ENCODE results near the gene SPATA31C2. TPM values are rescaled to one million over a fixed set of nuclear protein-coding genes. Genes with fewer than 3 reads are reported as not detected.
"Not testable (repeated sequence)": the region's sequence is repeated elsewhere in the genome, so short reads cannot be mapped to it uniquely, and the experiment has no call there.

SPATA31C2 gene
- total RNA-seq: not detected
- not detected for polyA plus RNA-seq (ENCODE audit: insufficient read depth, low read depth, low replicate concordance)
- long read RNA-seq, donor 1: 0 reads
- long read RNA-seq, donor 2: 0 reads
- long read RNA-seq, donor 3: 0 reads
- long read RNA-seq, donor 4: 0 reads
- long read RNA-seq, donor 5: 0 reads
- long read RNA-seq, donor 6: 0 reads
- long read RNA-seq, donor 7: 0 reads
- long read RNA-seq, donor 8: 0 reads
- long read RNA-seq, donor 9: 0 reads
- long read RNA-seq, donor 10: 0 reads

DNA sequence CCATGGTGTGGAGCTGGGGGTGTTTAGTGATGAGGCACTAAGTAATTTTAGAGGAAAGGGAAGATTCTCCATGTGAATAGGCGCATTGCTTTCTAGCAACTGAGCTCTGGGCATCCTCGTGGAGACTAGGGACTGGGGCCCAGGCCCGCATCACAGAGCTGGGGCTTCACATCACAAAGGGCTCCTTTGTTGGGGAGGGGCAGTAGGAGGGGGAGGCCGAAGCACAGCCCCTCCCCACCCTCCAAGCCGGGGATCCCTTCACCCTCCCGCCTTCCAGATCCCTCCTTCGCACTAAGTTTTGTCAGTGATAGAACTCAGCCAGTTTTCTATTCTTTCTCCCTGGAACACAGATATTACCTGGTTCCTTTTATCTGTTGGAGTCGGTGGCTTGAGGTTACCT is at the start of gene SPATA31C2:
Gene SPATA31C2, minus strand, starts transcription at position 101 of the 400 bp plus-strand sequence. Its CDS starts 29 bp downstream, at position 72.
- H3K27ac ChIP-seq (ENCODE audit: low read depth in 2 of 2, low read length in 2 of 2); FAIRE-seq; H3K9me3 ChIP-seq (ENCODE audit: control insufficient read depth in 2 of 3, insufficient read depth in 1 of 3, low read length in 3 of 3); DNase-seq; H3K36me3 ChIP-seq (ENCODE audit: control insufficient read depth in 2 of 3, insufficient read depth in 3 of 3, low read length in 3 of 3); H3K4me3 ChIP-seq (ENCODE audit: low read length in 3 of 3); H3K27me3 ChIP-seq (ENCODE audit: control insufficient read depth, insufficient read depth, low read length); H3K4me1 ChIP-seq (ENCODE audit: control insufficient read depth in 2 of 3, insufficient read depth in 2 of 3, low read depth in 1 of 3, low read length in 3 of 3); intact Hi-C loops (cut with DNase I); H3K9ac ChIP-seq (ENCODE audit: low read length in 3 of 3): not testable (repeated sequence)

DNA sequence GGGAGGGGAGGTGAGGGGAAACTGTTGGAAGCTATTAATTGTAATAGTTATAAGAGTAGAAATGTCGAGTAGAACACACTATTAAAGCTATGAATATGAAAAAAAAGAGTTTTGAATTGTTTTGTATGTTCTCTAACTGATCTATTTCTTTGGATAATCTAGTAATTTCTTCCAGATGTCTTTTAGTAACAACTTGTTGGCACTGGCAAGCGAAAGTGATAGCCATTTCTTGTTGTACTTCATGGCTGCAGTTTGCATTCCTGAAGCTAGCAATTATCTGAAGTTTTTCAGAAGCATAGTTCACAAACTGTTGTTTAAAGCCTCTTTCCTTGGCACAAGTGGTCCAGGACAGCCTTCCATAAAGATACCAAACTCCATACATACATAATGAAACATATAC is 49.4 kb upstream of the SPATA31C2 start:
- no peak overlapping the region for H3K4me3 ChIP-seq (ENCODE audit: low read length in 3 of 3)
- DNase-seq (no peak), FAIRE-seq (no peak)
- H3K9me3 ChIP-seq (ENCODE audit: control insufficient read depth in 2 of 3, insufficient read depth in 1 of 3, low read length in 3 of 3): no peaks in the 10 kb centered on the region
- no peak overlapping the region for H3K9ac ChIP-seq (ENCODE audit: low read length in 3 of 3)
- TF ChIP-seq, protein P1, sequence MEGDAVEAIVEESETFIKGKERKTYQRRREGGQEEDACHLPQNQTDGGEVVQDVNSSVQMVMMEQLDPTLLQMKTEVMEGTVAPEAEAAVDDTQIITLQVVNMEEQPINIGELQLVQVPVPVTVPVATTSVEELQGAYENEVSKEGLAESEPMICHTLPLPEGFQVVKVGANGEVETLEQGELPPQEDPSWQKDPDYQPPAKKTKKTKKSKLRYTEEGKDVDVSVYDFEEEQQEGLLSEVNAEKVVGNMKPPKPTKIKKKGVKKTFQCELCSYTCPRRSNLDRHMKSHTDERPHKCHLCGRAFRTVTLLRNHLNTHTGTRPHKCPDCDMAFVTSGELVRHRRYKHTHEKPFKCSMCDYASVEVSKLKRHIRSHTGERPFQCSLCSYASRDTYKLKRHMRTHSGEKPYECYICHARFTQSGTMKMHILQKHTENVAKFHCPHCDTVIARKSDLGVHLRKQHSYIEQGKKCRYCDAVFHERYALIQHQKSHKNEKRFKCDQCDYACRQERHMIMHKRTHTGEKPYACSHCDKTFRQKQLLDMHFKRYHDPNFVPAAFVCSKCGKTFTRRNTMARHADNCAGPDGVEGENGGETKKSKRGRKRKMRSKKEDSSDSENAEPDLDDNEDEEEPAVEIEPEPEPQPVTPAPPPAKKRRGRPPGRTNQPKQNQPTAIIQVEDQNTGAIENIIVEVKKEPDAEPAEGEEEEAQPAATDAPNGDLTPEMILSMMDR (IDR thresholded peaks at IDR 0.05; ENCODE audit: borderline replicate concordance, extremely low read depth, insufficient read depth): no peak
- no peaks in the 10 kb centered on the region for H3K36me3 ChIP-seq (ENCODE audit: control insufficient read depth in 2 of 3, insufficient read depth in 3 of 3, low read length in 3 of 3)
- no peaks in the 10 kb centered on the region for H3K27me3 ChIP-seq (ENCODE audit: control insufficient read depth, insufficient read depth, low read length)
- intact Hi-C loops (cut with DNase I): no loop called here
- no peaks in the 10 kb centered on the region for H3K4me1 ChIP-seq (ENCODE audit: control insufficient read depth in 2 of 3, insufficient read depth in 2 of 3, low read depth in 1 of 3, low read length in 3 of 3)
- no peak overlapping the region for H3K27ac ChIP-seq (ENCODE audit: low read depth in 2 of 2, low read length in 2 of 2)

DNA sequence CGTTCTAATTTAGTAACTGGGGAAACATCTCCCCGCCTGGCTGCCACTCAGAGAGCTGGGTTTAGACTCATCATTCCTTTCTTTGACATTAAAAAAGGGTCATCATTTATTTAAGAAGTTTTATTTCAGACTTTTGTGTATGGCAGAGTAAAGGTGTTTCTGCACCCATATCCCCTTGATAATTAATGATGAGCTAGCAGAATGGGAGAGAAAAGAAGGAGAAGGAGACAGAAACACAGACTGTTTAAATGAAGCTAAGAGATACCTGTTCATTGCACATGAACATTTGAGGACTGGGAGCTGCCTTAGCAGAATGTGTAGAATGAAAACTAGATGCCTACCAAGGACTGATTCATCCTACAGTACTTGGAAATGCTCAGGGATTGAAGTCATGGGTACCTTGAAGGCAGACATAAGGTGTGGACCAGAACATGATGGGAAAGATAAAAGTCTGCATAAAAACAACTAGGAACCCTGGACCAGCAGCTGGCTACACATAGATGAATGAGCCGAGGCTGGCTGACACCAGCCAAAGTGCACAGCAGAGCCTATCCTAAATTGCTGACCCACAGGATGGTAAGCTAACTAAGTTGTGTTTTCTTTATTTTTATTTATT is 48.3 kb upstream of the SPATA31C2 start:
- Histone ChIP-seq H3K4me1 (ENCODE audit: control insufficient read depth in 2 of 3, insufficient read depth in 2 of 3, low read depth in 1 of 3, low read length in 3 of 3) (no peaks in the 10 kb centered on the region), H3K9me3 (ENCODE audit: control insufficient read depth in 2 of 3, insufficient read depth in 1 of 3, low read length in 3 of 3) (no peaks in the 10 kb centered on the region), H3K4me3 (ENCODE audit: low read length in 3 of 3) (no peak overlapping the region), H3K27me3 (ENCODE audit: control insufficient read depth, insufficient read depth, low read length) (no peaks in the 10 kb centered on the region), H3K36me3 (ENCODE audit: control insufficient read depth in 2 of 3, insufficient read depth in 3 of 3, low read length in 3 of 3) (no peaks in the 10 kb centered on the region), H3K27ac (ENCODE audit: low read depth in 2 of 2, low read length in 2 of 2) (no peak overlapping the region), H3K9ac (ENCODE audit: low read length in 3 of 3) (no peak overlapping the region)
- TF ChIP-seq, protein P1 (IDR thresholded peaks at IDR 0.05; ENCODE audit: borderline replicate concordance, extremely low read depth, insufficient read depth): no peak
- intact Hi-C loops (cut with DNase I): no loop called here
- FAIRE-seq (no peak), DNase-seq (no peak)

DNA sequence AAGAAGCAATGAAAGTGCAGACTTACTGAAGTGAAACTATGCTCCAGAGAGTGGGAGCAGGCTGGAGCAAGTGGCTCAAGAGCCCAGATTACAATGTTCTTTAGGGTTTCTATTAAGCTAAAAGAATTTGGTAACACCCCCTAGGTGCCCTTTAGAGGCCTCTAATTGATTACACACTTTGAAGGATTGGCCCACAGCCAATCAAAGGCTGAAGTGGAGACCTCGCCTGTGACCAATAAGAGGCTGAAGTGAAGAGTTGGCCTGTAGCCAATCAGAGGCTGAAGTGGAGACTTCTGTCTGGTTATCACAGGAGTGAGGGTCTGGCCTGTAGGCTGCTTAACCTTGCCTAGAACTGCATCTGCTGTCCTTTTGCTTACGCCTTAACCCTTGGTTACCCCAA is 46.7 kb upstream of the SPATA31C2 start:
- no peak for FAIRE-seq
- Histone ChIP-seq H3K4me3 (ENCODE audit: low read length in 3 of 3) (no peak overlapping the region), H3K36me3 (ENCODE audit: control insufficient read depth in 2 of 3, insufficient read depth in 3 of 3, low read length in 3 of 3) (no peaks in the 10 kb centered on the region), H3K9me3 (ENCODE audit: control insufficient read depth in 2 of 3, insufficient read depth in 1 of 3, low read length in 3 of 3) (no peaks in the 10 kb centered on the region), H3K27me3 (ENCODE audit: control insufficient read depth, insufficient read depth, low read length) (no peaks in the 10 kb centered on the region), H3K4me1 (ENCODE audit: control insufficient read depth in 2 of 3, insufficient read depth in 2 of 3, low read depth in 1 of 3, low read length in 3 of 3) (no peaks in the 10 kb centered on the region), H3K27ac (ENCODE audit: low read depth in 2 of 2, low read length in 2 of 2) (no peak overlapping the region), H3K9ac (ENCODE audit: low read length in 3 of 3) (no peak overlapping the region)
- DNase-seq: peak in 2 of 5 donors; percentile 7 to 27
- intact Hi-C loops (cut with DNase I): no loop called here
- TF ChIP-seq, protein P1 (IDR thresholded peaks at IDR 0.05; ENCODE audit: borderline replicate concordance, extremely low read depth, insufficient read depth): no peak
